Aorta (tissue), 5 donors: ENCODE measurements around the gene CDS2. TPM values are rescaled to one million over a fixed set of nuclear protein-coding genes. Genes with fewer than 3 reads are reported as not detected.

ENCODE experiments used
- ATAC-seq: fragments of 200-7000 bp; cut with Tn5 transposase; one replicate; pipeline ENCODE4 v1.9.1; 2022; ENCODE audit warnings: moderate library complexity; ENCODE audit not compliant: low FRiP score
- DNase-seq, 2 donors: peaks; one replicate each; pipeline ENCODE4 v3.0.0-alpha.2; 2020
- H3K27ac ChIP-seq, 2 donors: one replicate each; pipeline ENCODE4 v1.5.1; 2013; ENCODE audit warnings: low read length in 2 of 2, mild to moderate bottlenecking in 2 of 2, moderate library complexity in 2 of 2, control low read depth in 1 of 2, inconsistent platforms in 1 of 2, low read depth in 1 of 2
- H3K27me3 ChIP-seq, 2 donors: one replicate each; pipeline ENCODE4 v1.6.1; 2013; ENCODE audit warnings: control low read depth in 1 of 2, low read length in 1 of 2, mild to moderate bottlenecking in 1 of 2, moderate library complexity in 1 of 2; ENCODE audit not compliant: insufficient read depth in 2 of 2, control insufficient read depth in 1 of 2
- H3K36me3 ChIP-seq, 2 donors: one replicate each; pipeline ENCODE4 v1.6.1; 2013; ENCODE audit warnings: control low read depth in 1 of 2, low read length in 1 of 2, mild to moderate bottlenecking in 1 of 2; ENCODE audit not compliant: insufficient read depth in 2 of 2, control insufficient read depth in 1 of 2
- H3K4me1 ChIP-seq, 2 donors: one replicate each; pipeline ENCODE4 v1.6.1; 2013; ENCODE audit warnings: low read length in 2 of 2, control low read depth in 1 of 2, mild to moderate bottlenecking in 1 of 2, moderate library complexity in 1 of 2; ENCODE audit not compliant: insufficient read depth in 2 of 2, control insufficient read depth in 1 of 2
- H3K4me3 ChIP-seq, 2 donors: one replicate each; pipeline ENCODE4 v1.5.1; 2013; ENCODE audit warnings: low read length in 2 of 2, control low read depth in 1 of 2, mild to moderate bottlenecking in 1 of 2
- H3K9me3 ChIP-seq: one replicate; pipeline ENCODE4 v1.6.1; 2013; ENCODE audit warnings: mild to moderate bottlenecking, low read length; ENCODE audit not compliant: control insufficient read depth
- WGBS, 2 donors: extraction: QIAGEN DNeasy Blood & Tissue Kit; methylation state at CpG; one replicate each; pipeline ENCODE4 v1.1.7; 2013; 5-methylcytosine and 5-hydroxymethylcytosine counted together
- intact Hi-C, 2 donors: fragments of 100-400 bp; cut with DNase I; formaldehyde crosslinking; loops; one replicate each; pipeline versions ENCODE4 v1.14.2 to v1.15.0; 2022
- polyA plus RNA-seq, 2 donors: library from polyadenylated mRNA; stranded (reverse); fragments of 200-250 nt; gene quantifications; one replicate each; pipeline ENCODE4 v1.2.3, GENCODE V29; 2013
- total RNA-seq, 2 donors: library from RNA; stranded (reverse); fragmentation: NEBNext Ultra II Directional; extraction: Animal tissue kit (Norgen Biotek cat#: 25700); gene quantifications; one replicate each; pipeline ENCODE4 v1.2.1, GENCODE V29; 2021
- donor health status: healthy with polysubstance abuse.
- donor health status: Bipolar disorder and iron deficiency.
- donor health status: DM: no; HTN: no; CAD: no.
- donor health status: DM: no; HTN: no; CAD: no.
- donor health status: DM: yes; HTN: yes; CAD: no.

CDS2 gene
- total and polyA plus RNA-seq, 4 donors, result 13.9 to 135 (median 50.0) TPM

DNA sequence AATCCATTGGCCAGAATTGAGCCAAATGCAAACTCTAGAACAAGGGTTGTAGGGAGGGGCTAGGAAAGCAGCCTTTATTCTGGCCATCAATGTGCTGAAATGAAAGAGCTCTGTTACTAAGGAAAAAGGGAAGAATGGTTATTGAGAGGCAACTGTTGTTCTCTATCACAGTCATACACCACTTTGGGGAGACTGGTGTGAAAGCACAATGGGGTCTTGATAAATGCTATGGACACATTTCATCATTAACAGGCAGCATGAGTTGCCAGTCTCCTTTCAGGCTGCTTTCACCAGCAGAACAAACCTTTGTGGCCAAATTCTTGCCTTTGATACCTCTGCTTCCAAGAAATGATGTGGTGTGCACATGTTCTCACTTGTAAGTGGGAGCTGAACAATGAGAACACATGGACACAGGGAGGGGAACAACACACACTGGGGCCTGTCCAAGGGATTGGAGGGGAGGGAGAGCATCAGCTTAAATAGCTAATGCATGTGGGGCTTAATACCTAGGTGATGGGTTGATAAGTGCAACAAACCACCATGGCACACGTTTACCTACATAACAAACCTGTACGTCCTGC lies 86.2 kb downstream of the CDS2 start:
- Histone ChIP-seq H3K27ac (no peak overlapping the region), H3K27me3 (no peaks in the 10 kb centered on the region), H3K4me1 (peaks cover 0 to 3% of the 10 kb centered on the region in 2 donors), H3K9me3 (no peaks in the 10 kb centered on the region), H3K36me3 (peaks cover 0 to 2% of the 10 kb centered on the region in 2 donors), H3K4me3 (no peak overlapping the region)
- intact Hi-C loops, result no loop called here
- no peak for ATAC-seq
- no peak for DNase-seq
- WGBS, 2 donors, result 81 to 89% methylated on average over 2 of the region's 2 CpGs

- ATAC-seq (no peak), DNase-seq (no peak)
- Histone ChIP-seq H3K27me3 (no peaks in the 10 kb centered on the region), H3K9me3 (no peaks in the 10 kb centered on the region), H3K36me3 (peaks cover 0 to 2% of the 10 kb centered on the region in 2 donors), H3K4me1 (peaks cover 0 to 3% of the 10 kb centered on the region in 2 donors), H3K4me3 (no peak overlapping the region), H3K27ac (no peak overlapping the region)
- 85 to 91% methylated on average over 3 of the region's 3 CpGs for WGBS, 2 donors
- intact Hi-C loops, result no loop called here
These were observed 88.0 kb downstream of the CDS2 start for GRCh38 chr20:5214826-5215225.

DNA sequence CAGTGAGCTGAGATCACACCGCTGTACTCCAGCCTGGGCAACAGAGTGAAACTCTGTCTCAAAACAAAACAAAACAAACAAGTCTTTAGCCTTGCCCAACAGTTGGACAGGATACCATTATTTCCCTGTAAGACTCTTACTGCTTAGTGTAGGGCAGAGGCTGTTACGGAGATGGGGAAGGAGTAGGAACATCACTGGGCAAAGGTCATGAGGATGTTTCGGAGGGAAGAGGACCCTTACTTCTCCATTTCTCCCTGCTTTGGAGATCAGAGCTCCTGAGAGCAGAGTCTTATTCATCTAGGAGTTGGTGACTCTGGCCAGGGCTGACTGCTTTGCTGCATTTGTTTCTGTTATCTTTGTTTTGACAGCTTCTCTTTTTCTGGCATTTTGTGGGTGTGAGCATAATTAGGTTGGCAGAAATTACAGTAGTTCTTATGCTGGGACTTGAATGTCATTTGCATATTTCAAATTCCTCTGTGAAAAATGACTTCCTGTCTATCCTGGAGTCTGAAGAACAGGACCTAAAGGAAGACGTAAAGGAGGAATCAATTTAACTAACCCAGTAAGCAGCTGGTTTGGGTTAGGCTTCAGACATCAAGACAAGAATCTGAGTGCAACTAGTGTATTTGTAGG lies 89.0 kb downstream of the CDS2 start:
- intact Hi-C loops, result no loop called here
- Histone ChIP-seq H3K4me3 (no peak overlapping the region), H3K27me3 (no peaks in the 10 kb centered on the region), H3K9me3 (no peaks in the 10 kb centered on the region), H3K36me3 (peaks cover 0 to 3% of the 10 kb centered on the region in 2 donors), H3K27ac (no peak overlapping the region), H3K4me1 (peaks cover 0 to 3% of the 10 kb centered on the region in 2 donors)
- 52 to 58% methylated on average over 4 of the region's 4 CpGs for WGBS, 2 donors
- DNase-seq, result no peak
- no peak for ATAC-seq

DNA sequence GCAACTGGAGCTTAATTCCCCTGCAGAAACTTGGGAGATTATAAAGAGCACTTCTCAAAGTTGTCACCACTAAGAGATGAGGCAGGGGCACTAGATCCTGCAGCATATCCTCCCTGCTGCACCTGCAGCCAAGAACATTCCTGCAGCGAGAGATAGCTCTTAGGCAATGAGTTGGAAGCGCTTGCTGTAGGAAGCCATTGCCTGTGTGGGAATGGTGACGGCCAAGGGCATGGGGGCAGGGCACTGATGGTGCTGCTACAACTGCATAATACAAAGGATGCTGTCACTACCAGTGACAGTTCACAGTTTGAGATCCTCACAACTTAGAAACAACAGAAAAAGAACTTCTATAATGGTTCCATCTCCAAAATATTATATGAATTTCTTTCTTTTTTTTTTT lies 89.9 kb downstream of the CDS2 start:
- intact Hi-C loops, result no loop called here

GRCh38 chr20:5217616-5218015 lies 90.8 kb downstream of the CDS2 start:
- H3K9me3 ChIP-seq, result no peaks in the 10 kb centered on the region
- peaks cover 0 to 1% of the 10 kb centered on the region in 2 donors for H3K36me3 ChIP-seq
- no peak overlapping the region for H3K27ac ChIP-seq
- H3K4me1 ChIP-seq, result peaks cover 0 to 3% of the 10 kb centered on the region in 2 donors
- no peak for ATAC-seq
- no peak for DNase-seq
- intact Hi-C loops, result no loop called here
- no peaks in the 10 kb centered on the region for H3K27me3 ChIP-seq
- no peak overlapping the region for H3K4me3 ChIP-seq
- WGBS, 2 donors, result 89% methylated on average over 4 of the region's 4 CpGs

More for the DNA sequence above, 89.9 kb downstream of the CDS2 start:
- H3K9me3 ChIP-seq, result no peaks in the 10 kb centered on the region
- H3K4me3 ChIP-seq, result no peak overlapping the region
- DNase-seq, result no peak
- H3K36me3 ChIP-seq, result peaks cover 0 to 3% of the 10 kb centered on the region in 2 donors
- H3K27ac ChIP-seq, result no peak overlapping the region
- no peaks in the 10 kb centered on the region for H3K27me3 ChIP-seq
- peaks cover 0 to 3% of the 10 kb centered on the region in 2 donors for H3K4me1 ChIP-seq
- ATAC-seq, result no peak
- 77 to 78% methylated on average over 3 of the region's 3 CpGs for WGBS, 2 donors

- no peaks in the 10 kb centered on the region for H3K9me3 ChIP-seq
- H3K27ac ChIP-seq, result no peak overlapping the region
- DNase-seq, result no peak
- no peaks in the 10 kb centered on the region for H3K4me1 ChIP-seq
- peaks cover 0 to 1% of the 10 kb centered on the region in 2 donors for H3K36me3 ChIP-seq
- 72% methylated on average over 7 of the region's 7 CpGs for WGBS, 2 donors
- intact Hi-C loops, result loop anchor here in 1 of 2 donors (10.0 kb wide), 1 partner anchor 224 kb away; no protein-coding TSS in a partner anchor
- no peak overlapping the region for H3K4me3 ChIP-seq
- ATAC-seq, result no peak
- H3K27me3 ChIP-seq, result no peaks in the 10 kb centered on the region
These were observed 93.7 kb downstream of the CDS2 start for GRCh38 chr20:5220321-5221060.

DNA sequence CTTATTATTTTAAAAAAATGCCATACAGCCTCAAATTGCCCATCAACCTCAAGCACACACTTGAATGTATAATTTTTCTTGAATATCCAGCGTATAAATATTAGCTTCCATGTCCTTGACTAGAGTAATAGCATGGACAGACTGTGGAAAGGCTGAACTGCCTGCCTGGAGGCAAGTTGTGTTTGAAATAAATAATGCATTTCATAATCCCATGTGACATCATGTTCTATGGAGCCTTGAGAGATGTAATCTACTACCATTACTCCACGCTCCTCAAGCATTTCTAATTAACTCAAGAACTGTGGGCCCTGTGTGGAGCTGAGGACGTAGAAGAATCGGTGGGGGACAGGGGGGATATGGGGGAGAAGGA lies 94.2 kb downstream of the CDS2 start:
- peaks cover 0 to 1% of the 10 kb centered on the region in 2 donors for H3K36me3 ChIP-seq
- H3K27me3 ChIP-seq, result no peaks in the 10 kb centered on the region
- H3K27ac ChIP-seq, result no peak overlapping the region
- no peaks in the 10 kb centered on the region for H3K9me3 ChIP-seq
- DNase-seq, result no peak
- intact Hi-C loops, result loop anchor here in 1 of 2 donors (10.0 kb wide), 1 partner anchor 224 kb away; no protein-coding TSS in a partner anchor
- H3K4me3 ChIP-seq, result no peak overlapping the region
- no peaks in the 10 kb centered on the region for H3K4me1 ChIP-seq
- 88 to 91% methylated on average over 4 of the region's 4 CpGs for WGBS, 2 donors
- no peak for ATAC-seq

- no peak overlapping the region for H3K4me3 ChIP-seq
- H3K9me3 ChIP-seq, result no peaks in the 10 kb centered on the region
- H3K27ac ChIP-seq, result no peak overlapping the region
- DNase-seq (peak; percentile 65 to 81), ATAC-seq (peak; percentile 64)
- no peaks in the 10 kb centered on the region for H3K27me3 ChIP-seq
- intact Hi-C loops, result loop anchor here in 1 of 2 donors (10.0 kb wide), 1 partner anchor 222 kb away; no protein-coding TSS in a partner anchor
- WGBS, 2 donors, result 31 to 32% methylated on average over 11 of the region's 11 CpGs
- H3K4me1 ChIP-seq, result no peaks in the 10 kb centered on the region
- peaks cover 0 to 1% of the 10 kb centered on the region in 2 donors for H3K36me3 ChIP-seq
These were observed 96.3 kb downstream of the CDS2 start for GRCh38 chr20:5222919-5223634.
